Left ventricle myocardium inferior (tissue), 1 donor: Measurements from ENCODE around the gene XBP1. TPM values are rescaled to one million over a fixed set of nuclear protein-coding genes. Genes with fewer than 3 reads are reported as not detected.

Experiments used
- DNase-seq: peaks from one replicate; pipeline ENCODE4 v3.0.0-alpha.2; 2020
- H3K27ac ChIP-seq: fragments of 200-600 bp; replicated peaks from 2 replicates; pipeline ENCODE4 v1.8.0; 2021
- H3K27me3 ChIP-seq: fragments of 200-600 bp; 2 replicates; pipeline ENCODE4 v1.8.0; 2021; ENCODE audit warnings: low read depth
- H3K36me3 ChIP-seq: fragments of 200-600 bp; 2 replicates; pipeline ENCODE4 v1.8.0; 2021
- H3K4me1 ChIP-seq: fragments of 200-600 bp; 2 replicates; pipeline ENCODE4 v1.8.0; 2021
- H3K4me3 ChIP-seq: fragments of 200-600 bp; 2 replicates; pipeline ENCODE4 v1.8.0; 2021; ENCODE audit warnings: mild to moderate bottlenecking, moderate library complexity
- H3K9me3 ChIP-seq: fragments of 200-600 bp; replicated peaks from 2 replicates; pipeline ENCODE4 v1.8.0; 2021
- CTCF ChIP-seq: fragments of 200-600 bp; IDR thresholded peaks from 2 replicates; pipeline ENCODE4 v1.8.0; 2021; ENCODE audit warnings: antibody characterized with exemption, mild to moderate bottlenecking, borderline replicate concordance
- intact Hi-C: fragments of 100-400 bp; cut with micrococcal nuclease; formaldehyde crosslinking; loops from one replicate; pipeline ENCODE4 v1.11.0; 2022
- total RNA-seq: library from RNA; stranded (reverse); fragmentation: NEBNext Ultra II Directional; extraction: Animal tissue kit (Norgen Biotek cat#: 25700); gene quantifications from one replicate; pipeline ENCODE4 v1.2.1, GENCODE V29; 2021
- donor health status: DM: no; HTN: yes; CAD: no; lungs with severe emphysema.

Gene XBP1
- total RNA-seq, 1 donor from 2014 or later = 75.9 TPM

GRCh38 chr22:28792491-28793383, 7.6 kb downstream of the XBP1 start:
- no peak for TF ChIP-seq CTCF
- peaks cover 60% of the 10 kb centered on the region for H3K36me3 ChIP-seq
- no peak for DNase-seq
- no peak overlapping the region for H3K27ac ChIP-seq
- intact Hi-C loops = no loop called here
- H3K9me3 ChIP-seq = no peaks in the 10 kb centered on the region
- no peaks in the 10 kb centered on the region for H3K27me3 ChIP-seq
- H3K4me1 ChIP-seq = peaks cover 64% of the 10 kb centered on the region
- no peak overlapping the region for H3K4me3 ChIP-seq

- intact Hi-C loops = no loop called here
- H3K9me3 ChIP-seq = no peaks in the 10 kb centered on the region
- H3K4me1 ChIP-seq = peaks cover 56% of the 10 kb centered on the region
- H3K27ac ChIP-seq = no peak overlapping the region
- DNase-seq = no peak
- peaks cover 62% of the 10 kb centered on the region for H3K36me3 ChIP-seq
- H3K27me3 ChIP-seq = no peaks in the 10 kb centered on the region
- no peak overlapping the region for H3K4me3 ChIP-seq
- TF ChIP-seq CTCF = no peak
Measured at GRCh38 chr22:28791841-28792490, 8.4 kb downstream of the XBP1 start.

- no peak overlapping the region for H3K27ac ChIP-seq
- no peak overlapping the region for H3K4me3 ChIP-seq
- peaks cover 48% of the 10 kb centered on the region for H3K4me1 ChIP-seq
- intact Hi-C loops = no loop called here
- peaks cover 62% of the 10 kb centered on the region for H3K36me3 ChIP-seq
- H3K27me3 ChIP-seq = no peaks in the 10 kb centered on the region
- DNase-seq = no peak
- H3K9me3 ChIP-seq = no peaks in the 10 kb centered on the region
- TF ChIP-seq CTCF = no peak
Measured at GRCh38 chr22:28791124-28791523, 9.2 kb downstream of the XBP1 start.

- no peak for DNase-seq
- H3K36me3 ChIP-seq = peaks cover 62% of the 10 kb centered on the region
- intact Hi-C loops = no loop called here
Measured at GRCh38 chr22:28788601-28789000, 11.8 kb downstream of the XBP1 start.

More at GRCh38 chr22:28788601-28789000, 11.8 kb downstream of the XBP1 start:
- Histone ChIP-seq H3K4me1 (peaks cover 25% of the 10 kb centered on the region), H3K27ac (no peak overlapping the region), H3K4me3 (no peak overlapping the region), H3K27me3 (no peaks in the 10 kb centered on the region), H3K9me3 (no peaks in the 10 kb centered on the region)
- TF ChIP-seq CTCF = no peak
